ENCODE results near the gene CCL25. TPM values are rescaled to one million over a fixed set of nuclear protein-coding genes. Genes with fewer than 3 reads are reported as not detected.
A peak's percentile ranks its signal among the peaks of the same experiment; 100 is the strongest.
"Not testable (repeated sequence)": the region's sequence is repeated elsewhere in the genome, so short reads cannot be mapped to it uniquely, and the experiment has no call there.

The CCL25 gene, protein sequence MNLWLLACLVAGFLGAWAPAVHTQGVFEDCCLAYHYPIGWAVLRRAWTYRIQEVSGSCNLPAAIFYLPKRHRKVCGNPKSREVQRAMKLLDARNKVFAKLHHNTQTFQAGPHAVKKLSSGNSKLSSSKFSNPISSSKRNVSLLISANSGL
- under 1 TPM in 4 of 5 donors, not detected in 1; 0.36 to 0.65 (median 0.41) TPM for polyA plus RNA-seq (ENCODE audit: insufficient read depth in 1 of 5, insufficient read length in 5 of 5, low replicate concordance in 1 of 5)
- long read RNA-seq, donor 1, partial matches to known transcripts: 5 of 7 reads
- long read RNA-seq, donor 1, other reads (novel, unspliced or antisense): 0 of 7 reads
- long read RNA-seq, donor 2: 0 reads
- long read RNA-seq, donor 3: 0 reads
- long read RNA-seq, donor 4: 0 reads
- long read RNA-seq, donor 5: 0 reads
- long read RNA-seq, donor 6: 0 reads
- long read RNA-seq, donor 7: 0 reads
- long read RNA-seq, donor 8: 0 reads

DNA sequence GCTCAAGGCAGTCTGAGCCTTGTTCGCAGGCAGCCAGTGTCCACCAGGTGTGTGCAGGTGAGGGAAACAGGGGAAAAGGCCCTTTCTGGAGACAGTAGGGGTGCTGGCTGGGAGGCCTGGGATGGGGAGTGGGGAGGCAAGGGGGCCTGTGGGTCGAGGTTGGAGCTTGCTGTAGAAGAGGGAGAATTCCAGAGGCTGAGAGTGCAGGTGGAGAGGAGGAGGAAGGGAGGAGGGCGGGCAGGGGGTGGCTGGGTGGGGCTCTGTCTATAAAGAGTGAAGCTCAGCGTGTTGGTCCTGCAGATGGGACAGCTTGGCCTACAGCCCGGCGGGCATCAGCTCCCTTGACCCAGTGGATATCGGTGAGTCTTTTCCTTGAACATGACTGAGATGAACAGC is at the start of gene CCL25:
TSS of gene CCL25 (plus strand) at position 297 of the 396 bp plus-strand sequence. CDS start 290 bp downstream, outside the sequence.
- DNase-seq: no peak

DNA sequence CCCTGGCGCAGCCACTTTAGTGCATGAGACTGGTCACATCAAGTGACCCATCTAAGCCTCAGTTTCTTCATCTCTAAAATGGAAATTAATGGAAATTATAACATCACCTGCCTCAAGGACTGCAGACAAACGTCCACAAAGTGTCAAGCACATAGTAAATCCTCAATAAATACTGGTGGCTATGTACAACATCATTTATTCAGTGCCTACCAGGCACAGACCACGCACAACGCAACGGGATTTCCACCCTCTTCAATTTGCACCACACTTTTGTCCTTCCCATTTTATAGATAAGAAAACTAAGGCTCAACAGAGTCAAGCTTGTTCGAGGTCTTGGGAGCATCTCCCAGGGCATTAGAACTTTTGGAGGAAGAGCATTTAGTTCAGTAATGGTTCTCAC is 48.6 kb upstream of the CCL25 start:
- DNase-seq: no peak

DNA sequence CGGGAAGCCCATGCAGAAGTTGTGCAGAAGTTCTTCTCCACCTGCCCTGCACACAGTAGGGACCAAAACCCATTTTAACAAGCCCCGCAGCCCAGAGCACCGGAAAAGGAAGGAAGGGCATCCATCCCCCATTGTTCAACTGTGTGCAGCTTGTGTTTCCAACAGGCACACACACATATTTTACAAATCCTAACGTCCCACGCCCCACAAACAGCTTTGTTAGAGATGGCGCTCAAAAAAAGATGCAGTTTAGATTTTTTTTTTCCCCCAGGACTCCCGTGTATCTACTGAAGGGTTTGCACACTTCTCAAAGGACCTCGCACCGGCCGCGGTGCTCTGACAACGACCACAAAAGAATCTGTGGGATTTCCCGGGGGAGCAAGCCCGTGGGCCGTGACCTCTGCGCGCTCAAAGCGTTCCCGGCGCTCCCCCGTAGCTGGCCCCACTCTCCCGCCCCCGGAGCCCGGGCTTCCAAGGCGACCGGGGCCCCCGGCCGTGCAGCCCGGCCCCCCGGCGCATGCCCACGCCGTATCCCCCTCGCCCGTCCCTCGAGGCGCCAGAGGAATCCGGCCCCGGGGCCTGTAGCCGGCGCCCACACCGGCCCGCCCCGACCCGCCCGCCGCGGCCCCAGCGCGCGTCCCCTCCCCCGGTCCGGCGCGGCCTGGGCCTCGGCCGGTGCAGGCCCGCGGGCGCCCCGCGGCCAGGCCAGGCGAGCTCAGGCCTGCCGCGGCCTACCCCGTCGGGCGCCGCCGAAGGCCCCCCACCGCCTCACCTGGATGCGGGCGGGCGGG is 47.6 kb upstream of the CCL25 start:
- no peak for DNase-seq

DNA sequence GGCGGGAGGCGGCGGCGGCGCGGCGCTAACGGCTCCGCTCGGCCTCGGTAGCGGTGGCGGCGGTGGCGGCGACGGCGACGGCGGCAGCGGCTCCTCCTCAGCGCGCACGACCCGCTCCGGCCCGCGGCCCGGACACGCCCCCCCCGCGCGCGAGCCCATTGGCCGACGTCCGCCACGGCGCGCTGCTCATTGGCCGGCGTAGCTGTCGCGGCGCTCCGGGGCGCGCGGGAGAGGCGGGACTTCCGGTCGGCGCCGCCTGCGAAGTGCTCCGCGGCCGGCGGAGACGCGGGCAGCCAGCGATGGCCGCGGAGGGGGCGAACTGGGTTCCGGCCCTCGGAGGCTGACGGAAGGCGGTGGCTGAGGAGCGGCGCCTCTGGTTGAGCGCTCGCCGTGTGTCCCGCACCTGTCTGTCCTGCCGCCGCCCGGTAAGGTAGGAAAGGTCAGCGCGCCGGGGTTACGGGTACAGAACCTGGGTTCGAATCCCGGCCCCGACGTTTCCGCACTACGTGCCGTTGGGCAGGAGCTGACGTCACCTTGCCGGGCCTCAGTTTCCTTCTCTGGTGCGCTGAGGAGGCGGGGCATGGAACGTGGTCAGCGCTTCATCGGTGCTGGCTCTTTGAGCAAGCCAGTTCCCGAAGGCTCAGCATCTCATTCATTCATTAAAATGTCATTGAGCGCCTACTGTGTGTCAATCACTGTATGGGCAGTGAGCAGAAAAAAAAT is 46.9 kb upstream of the CCL25 start, which contains the start of gene ELAVL1:
TSS of gene ELAVL1 (minus strand) at position 108 of the 723 bp plus-strand sequence. CDS start 13,826 bp downstream, outside the sequence.
- DNase-seq: peak; percentile 87 to 88

DNA sequence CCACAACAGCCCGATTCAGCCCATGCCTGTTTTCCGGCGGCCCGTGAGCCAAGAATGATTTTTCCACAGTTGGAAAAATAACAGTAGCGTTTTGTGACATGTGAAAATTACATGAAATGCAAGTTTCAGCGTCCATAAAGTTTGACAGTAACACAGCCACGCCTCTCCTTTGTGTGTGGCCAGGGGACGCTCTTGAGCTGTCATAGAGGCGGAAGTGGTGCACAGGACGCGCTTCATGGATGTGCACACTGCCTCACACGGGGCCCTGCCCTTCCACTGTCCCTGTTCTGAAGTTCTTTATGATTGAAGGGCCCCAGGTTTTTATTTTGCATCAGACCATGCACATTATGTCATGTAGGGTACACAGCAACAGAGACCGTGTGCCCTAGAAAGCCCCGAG is 34.8 kb upstream of the CCL25 start:
- DNase-seq: no peak

DNA sequence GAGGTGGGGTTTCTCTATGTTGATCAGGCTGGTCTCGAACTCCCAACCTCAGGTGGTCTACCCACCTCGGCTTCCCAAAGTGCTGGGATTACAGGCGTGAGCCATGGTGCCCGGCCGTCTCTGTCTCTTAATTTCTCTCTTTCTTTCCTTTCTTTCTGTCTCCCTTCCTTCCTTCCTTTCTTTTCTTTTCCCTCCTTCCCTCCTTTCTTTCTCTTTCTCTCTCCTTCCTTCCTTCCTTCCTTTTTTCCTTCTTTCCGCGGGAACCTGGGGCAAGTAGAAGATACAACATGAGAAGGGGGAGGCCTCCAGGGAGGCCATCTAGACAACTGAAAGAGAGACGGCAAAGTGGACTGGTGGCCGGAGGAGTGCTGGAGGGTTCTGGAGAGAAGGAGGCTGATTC is 31.9 kb upstream of the CCL25 start:
- DNase-seq: no peak

DNA sequence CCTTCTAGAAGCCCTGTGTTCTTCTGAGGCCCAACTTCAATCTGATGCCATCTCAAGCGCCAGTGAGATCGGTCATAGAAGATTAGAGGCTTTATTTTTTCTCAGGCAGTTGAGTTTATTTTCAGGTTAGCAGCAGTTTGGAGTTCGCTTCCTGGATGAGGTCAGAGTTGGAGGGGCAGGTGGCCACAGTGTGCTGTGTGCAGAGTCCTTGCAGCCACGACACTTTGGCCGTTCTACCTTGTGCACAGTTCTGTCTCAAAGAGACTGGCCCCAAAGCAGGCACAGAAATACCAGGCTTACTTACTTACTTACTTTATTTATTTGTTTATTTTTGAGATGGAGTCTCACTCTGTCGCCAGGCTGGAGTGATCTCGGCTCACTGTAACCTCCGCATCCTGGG is 31.2 kb upstream of the CCL25 start:
- DNase-seq: no peak

DNA sequence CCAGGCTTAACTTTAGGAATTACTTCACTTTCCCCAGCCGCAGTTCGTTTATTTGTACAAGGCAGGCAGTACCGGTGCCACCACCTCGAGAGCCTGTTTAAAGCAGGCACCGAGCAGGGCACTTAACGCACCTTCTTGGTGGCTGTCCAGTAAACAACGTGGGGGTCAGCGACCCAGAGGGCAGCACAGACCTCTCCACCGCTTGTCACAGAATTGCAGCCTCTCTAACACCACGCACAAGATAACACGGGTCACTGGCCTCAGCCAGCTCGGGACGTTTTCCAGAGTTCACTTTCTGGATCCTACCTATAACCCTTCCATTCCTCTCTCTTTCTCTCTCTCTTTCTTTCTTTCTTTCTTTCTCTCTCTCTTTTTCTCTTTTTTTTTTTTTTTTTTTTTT is 30.3 kb upstream of the CCL25 start:
- no peak for DNase-seq

DNA sequence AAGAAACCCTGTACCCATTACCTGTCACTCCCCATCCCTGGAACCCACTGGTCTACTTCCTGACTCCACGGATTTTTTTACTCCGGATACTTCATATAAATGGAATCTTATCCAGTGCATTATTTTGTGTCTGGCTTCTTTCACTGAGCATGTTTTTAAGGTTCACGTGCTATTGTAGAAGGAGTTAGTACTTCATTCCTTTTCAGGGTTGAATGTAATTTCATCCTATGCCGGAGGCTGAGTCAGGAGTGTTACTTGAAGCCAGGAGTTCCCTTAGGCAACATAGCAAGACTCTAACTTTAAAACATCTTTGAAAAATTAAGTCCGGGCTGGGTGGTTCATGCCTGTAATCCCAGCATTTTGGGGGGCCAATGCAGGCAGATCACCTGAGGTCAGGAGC is 29.2 kb upstream of the CCL25 start:
- no peak for DNase-seq

DNA sequence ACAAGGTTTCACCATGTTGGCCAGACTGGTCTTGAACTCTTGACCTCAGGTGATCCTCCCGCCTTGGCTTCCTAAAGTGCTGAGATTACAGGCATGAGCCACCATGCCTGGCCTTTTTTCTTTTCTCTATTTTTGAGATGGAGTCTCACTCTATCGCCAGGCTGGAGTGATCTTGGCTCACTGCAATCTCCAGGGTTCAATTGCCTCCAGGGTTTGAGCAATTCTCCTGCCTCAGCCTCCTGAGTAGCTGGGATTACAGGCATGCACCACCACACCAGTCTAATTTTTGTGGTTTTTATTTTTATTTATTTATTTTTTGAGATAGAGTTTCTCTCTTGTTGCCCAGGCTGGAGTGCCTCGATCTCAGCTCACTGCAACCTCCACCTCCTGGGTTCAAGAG is 28.3 kb upstream of the CCL25 start:
- DNase-seq: not testable (repeated sequence)

DNA sequence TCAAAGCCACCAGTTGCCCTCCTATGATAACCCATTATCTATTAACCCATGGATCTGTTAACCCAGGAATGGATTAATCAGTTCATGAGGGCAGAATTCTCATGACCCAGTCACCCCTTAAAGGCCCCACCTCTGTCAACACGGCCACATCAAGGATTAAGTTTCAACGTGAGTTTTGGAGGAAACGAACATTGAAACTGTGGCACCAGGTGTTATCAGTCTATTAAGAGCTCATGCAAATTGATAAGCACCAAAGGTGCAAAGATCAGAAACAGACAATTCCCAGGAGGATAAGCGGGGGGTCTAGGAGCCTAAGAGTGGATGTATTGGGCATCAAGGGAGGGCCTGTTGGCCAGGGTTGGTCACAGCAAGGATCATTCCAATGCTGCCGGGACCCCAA is 27.2 kb upstream of the CCL25 start:
- DNase-seq: no peak

DNA sequence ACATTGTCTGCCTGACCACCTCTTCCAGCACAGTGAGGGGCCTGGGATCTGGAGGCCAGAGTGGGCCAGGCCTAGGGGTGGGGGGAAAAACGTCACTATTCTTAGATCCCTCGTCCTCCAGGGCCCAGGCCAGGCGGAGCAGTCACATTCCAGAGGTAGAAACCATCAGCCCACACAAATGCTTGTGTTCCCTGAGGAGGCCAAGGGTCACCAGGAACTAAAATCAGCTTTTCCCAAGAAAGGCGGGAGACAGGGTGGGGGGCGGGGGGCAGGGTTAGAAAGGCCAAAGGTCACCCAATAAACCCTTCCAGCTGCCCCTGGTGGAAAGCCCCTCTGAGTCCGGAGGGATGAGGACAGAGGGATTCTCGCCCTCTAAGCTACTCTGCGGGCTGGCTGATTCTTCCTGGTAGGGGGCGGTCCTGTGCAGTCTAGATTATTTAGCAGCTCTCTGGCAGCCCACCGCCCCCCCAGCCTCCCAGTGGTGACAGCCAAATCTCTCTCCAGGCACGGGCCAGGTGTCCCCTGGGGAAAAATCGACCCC is 23.5 kb upstream of the CCL25 start:
- no peak for DNase-seq

DNA sequence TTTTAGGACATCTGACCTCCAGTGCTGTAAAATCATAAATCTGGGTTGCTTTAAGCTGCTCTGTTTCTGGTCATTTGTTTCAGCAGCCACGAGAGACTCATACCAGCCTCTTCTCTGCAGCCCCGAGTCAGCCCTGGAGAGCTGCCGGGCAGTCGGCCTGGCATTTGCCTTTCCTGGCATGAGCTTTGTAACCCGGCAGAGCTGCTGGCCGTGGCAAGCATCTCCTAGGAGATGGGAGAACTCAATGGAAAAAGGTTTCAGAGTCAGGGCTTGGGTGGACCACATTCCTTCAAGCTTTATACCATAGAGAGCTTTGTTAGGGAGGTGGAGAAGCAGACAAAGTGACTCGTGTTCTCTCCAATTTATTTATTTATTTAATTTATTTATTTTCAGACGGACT is 21.6 kb upstream of the CCL25 start:
- DNase-seq: no peak

DNA sequence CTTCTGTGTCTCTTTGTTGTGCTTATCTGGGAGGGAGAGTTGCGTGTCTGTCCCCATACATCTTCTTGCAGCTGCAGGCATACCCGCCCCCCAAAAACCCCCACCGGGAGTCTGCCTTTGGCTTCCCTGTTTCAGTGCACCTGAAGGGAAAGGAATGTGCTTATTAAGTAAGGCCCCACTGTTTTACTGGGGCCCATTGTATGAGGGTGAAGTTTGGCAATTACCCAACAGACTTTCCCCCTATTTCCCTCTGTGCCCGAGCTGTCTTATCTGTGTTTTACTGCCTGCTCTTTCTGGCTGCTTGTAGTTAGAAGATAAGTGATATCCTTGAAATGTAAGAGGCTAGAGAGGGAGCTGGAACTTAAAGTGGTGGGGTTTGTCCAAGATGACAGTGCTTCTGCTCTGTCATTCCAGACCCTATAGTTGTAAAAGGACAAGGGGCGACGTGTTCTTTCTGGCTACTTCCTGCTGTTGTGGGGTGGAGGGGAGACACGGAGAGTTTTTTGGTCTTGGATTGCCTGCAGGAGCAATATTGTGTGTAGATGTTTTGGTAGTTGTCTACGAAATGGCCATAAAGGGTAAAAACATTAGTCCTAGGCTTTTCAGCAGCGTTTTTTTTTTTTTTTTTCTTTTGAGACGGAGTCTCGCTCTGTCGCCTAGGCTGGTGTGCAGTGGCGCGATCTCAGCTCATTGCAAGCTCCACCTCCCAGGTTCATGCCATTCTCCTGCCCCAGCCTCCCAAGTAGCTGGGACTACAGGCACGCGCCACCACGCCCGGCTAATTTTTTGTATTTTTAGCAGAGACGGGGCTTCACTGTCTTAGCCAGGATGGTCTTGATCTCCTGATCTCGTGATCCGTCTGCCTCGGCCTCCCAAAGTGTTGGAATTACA is 19.0 kb upstream of the CCL25 start:
- not testable (repeated sequence) for DNase-seq

DNA sequence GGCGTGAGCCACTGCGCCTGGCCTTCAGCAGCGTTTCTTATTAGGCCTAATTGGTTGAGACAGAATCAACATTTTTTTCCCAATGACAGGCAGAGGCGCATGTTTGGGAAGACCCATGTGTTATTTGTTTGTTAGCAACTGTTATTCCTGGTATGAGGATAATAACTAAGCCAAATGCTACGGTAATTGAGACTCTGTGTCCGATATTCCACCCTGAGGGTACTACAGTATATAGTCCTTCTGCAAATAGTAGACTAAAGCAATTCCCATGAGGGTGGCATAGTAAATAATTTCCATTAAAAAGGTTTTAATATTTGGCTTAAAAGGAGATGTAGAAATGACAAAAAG is 18.4 kb upstream of the CCL25 start:
- no peak for DNase-seq

DNA sequence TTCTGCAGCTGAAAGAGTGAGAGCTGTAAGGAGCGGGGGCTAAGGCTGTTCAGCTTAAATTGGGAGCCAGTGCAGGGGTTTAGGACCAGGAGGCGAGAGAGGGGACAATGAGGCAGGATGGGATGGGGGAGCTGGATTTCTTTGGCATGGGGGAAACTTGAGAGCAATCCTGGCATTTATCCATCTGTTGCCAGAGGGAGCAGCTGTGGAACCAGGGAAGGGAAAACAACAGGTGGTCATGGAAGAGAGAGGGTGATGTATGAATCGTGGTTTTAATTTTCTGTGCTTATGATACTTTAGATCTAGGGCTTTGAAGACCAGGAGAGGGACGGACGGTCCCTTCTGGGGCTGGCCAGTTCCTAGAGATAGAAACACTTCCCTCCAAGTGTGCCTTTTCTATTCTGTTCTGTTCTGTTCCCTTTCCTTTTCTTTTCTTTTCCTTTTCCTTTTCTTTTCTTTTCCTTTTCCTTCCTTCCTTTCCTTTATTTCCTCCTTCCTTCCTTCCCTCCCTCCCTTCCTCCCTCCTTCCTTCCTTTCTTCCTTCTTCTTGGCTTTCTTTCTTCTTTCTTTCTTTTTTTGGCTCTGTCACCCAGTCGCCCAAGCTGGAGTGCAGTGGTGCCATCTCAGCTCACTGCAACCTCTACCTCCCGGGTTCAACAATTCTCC is 16.0 kb upstream of the CCL25 start:
- DNase-seq: no peak

DNA sequence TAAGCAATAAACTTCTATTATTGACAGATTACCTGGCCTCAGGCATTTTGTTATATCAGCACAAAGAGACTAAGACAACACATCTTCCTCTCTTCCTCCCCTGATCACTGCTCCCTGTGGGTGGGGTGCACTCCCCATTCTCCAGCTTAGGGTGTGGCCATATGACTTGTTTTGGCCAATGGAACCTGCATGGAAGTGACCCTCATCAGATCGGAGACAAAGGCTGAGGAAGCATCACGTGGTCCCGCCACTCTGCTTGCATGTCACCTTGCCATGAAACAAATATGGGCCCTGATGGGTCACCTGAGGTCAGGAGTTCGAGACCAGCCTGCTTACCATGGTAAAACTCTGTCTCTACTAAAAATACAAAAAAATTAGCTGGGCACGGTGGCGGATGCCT is 13.7 kb upstream of the CCL25 start:
- no peak for DNase-seq

DNA sequence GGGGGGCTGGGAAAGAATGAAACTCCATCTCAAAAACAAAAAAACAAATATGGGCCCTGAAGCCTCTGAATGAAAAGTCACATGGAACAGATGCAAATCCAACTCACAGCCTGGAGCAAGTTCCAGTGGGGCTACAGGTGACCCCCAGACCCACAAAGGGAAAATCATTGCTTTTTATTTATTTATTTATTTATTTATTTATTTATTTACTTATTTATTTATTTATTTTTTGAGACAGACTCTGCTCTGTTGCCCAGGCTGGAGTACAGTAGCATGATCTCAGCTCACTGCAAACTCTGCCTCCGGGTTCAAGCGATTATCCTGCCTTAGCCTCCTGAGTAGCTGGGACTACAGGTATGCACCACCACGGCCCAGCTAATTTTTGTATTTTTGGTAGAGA is 13.3 kb upstream of the CCL25 start:
- no peak for DNase-seq

DNA sequence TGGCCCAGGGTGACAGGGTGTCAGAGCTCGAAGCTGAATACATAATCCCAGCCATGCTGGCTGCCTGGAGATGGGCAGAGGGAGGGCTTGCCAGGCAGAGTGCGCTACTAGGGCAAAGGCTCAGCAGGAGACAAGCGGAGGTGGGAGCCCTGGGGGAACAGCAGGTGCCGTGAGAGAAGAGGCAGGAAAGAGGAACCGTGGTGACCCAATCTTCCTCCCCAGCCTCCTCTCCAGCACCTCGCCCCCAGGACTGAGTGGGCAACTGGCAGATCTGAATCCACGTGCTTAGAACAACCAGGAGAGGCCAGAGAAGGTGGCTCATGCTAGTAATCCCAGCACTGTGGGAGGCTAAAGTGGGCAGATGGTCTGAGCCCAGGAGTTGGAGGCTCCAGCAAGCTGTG is 11.0 kb upstream of the CCL25 start:
- DNase-seq: no peak

DNA sequence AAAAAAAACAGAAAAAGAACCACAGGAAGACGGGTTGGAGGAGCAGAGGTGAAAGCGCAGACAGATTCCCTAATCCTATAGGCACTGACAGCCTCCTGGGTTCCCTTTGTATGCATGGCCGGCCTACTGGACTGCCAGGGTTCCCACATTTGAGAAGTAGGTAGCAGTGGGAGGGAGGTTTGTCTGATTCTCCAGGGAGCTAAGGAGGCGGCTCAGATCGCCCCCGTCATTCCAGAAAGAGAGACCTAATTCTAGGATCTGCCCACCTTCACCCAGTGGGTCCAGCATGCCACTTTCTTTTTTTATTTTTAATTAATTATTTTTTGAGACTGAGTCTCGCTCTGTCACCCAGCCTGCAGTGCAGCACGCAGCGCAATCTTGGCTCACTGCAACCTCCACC is 9.7 kb upstream of the CCL25 start:
- no peak for DNase-seq

Data from right lung (tissue), 10 donors.